Measurements from ENCODE around the gene MAPRE3.

Gene MAPRE3

DNA sequence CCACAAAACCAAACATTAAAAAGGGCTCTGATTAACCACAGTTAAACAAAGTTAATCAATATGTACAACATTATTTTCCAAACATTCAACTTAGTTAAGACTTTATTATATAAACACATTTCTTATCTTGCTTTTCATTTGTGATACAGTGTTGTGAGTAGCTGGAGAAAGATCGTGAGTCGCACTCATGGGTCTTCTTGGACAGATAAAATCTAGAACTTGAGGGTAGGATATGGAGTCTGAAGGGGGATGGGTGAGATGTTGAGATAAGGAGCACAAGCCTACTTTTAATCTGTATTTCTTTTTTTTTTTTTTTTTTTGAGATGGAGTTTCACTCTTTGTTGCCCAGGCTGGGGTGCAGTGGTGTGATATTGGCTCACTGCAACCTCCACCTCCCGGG is 39.7 kb downstream of the MAPRE3 start:
- TF ChIP-seq, protein P1, sequence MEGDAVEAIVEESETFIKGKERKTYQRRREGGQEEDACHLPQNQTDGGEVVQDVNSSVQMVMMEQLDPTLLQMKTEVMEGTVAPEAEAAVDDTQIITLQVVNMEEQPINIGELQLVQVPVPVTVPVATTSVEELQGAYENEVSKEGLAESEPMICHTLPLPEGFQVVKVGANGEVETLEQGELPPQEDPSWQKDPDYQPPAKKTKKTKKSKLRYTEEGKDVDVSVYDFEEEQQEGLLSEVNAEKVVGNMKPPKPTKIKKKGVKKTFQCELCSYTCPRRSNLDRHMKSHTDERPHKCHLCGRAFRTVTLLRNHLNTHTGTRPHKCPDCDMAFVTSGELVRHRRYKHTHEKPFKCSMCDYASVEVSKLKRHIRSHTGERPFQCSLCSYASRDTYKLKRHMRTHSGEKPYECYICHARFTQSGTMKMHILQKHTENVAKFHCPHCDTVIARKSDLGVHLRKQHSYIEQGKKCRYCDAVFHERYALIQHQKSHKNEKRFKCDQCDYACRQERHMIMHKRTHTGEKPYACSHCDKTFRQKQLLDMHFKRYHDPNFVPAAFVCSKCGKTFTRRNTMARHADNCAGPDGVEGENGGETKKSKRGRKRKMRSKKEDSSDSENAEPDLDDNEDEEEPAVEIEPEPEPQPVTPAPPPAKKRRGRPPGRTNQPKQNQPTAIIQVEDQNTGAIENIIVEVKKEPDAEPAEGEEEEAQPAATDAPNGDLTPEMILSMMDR (IDR thresholded peaks at IDR 0.05; ENCODE audit: low read depth, low read length) = no peak
- H3K4me3 ChIP-seq (ENCODE audit: low read depth, low read length) = no peak overlapping the region

DNA sequence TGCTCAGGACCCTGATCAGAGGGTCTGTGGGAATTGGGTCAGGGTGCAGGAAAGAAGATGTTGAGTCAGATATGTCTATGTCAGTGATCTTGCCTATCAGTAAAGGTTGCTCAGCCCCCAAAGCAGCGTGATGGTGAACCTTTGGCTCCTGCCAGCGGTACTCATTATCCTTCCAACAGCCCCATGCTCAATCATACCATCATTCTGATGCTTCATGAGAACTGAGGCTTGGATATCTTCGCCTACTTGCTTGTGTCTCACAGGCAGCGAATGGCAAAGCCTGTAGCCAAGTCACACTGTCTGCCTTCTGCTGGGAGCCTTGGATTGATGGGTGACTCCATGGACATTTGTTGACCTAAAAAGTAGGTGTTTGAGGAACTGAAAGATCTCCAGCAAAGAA is 43.3 kb downstream of the MAPRE3 start:
- TF ChIP-seq, protein P1 (IDR thresholded peaks at IDR 0.05; ENCODE audit: low read depth, low read length) = no peak
- H3K4me3 ChIP-seq (ENCODE audit: low read depth, low read length) = no peak overlapping the region

DNA sequence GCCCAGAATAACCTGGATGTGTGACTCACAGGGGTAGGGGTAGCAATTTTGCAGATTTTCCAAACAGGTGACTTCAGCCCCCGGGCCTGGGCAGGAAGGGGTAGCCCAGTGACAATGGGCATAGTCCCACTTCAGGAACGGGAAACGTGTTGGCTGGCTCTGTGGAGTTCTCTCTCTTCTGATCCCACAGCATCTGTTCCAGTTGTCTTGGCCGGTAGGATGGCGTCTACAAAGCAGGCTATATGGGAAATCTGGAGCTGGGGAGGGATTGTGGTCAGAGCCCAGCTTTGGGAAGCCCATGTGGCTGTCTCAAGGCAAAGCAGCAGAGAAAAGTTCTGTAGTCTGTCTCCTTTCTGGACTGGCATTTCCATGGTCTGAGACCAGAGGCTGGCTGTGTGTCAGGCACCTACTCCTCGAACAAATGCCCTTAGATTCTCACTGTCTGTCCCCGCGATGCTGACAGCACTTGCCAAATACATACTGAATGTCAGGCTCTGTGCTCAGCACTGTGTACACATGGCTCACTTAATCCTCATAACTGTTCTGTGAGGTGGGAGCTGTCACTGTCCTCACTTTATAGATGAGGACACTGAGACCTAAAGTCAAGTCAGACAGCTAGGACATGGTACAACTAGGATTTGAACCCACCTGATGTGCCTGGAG is 44.5 kb downstream of the MAPRE3 start:
- H3K4me3 ChIP-seq (ENCODE audit: low read depth, low read length) = no peak overlapping the region
- TF ChIP-seq, protein P1 (IDR thresholded peaks at IDR 0.05; ENCODE audit: low read depth, low read length) = no peak

DNA sequence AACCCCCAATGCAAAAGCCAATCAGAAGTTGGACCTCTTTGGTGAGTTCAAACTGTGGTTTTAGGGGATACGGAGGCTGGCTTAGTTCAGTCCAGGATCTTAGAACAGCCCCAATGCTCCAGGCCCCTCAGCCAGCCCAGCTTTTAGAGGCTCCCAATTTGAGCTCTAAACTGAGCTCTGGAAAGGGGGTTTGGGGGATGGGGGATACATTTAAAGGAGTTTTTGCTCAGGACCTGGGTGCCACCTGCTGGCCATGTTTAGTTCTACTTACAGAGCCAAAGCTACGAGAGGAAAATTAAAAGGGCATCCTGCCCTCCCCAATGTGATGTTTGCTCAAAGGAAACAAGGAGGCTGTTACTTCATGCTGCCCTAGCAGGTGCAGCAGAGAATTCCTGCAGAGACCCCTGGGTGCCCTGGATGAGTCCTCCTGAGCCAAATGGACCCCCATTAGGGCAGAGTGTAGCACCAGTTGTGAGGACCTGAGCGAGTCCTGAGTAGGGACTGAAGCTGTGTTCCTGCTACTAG is 46.4 kb downstream of the MAPRE3 start:
- H3K4me3 ChIP-seq (ENCODE audit: low read depth, low read length) = no peak overlapping the region
- TF ChIP-seq, protein P1 (IDR thresholded peaks at IDR 0.05; ENCODE audit: low read depth, low read length) = peak; percentile 53; the same call in 1 of the 2 replicates

DNA sequence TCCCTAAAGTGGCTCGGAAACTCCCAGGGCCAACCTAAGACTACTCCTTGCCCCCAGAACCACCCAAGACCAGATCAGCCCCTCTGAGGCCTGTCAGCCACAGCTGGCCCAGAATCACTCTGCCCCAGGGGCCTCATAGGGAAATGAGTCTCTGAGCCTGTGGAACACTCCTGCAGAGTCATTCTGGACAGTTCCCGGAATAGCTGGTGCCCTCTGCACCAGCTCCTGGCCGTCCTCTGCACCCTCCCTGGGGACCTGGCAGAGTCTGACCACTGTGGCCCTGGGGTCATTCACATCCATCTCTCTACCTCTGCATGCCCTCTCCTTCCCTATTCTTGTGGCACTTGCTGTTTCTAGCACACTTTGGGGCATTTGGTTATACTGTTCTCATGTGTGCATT is 47.7 kb downstream of the MAPRE3 start:
- TF ChIP-seq, protein P1 (IDR thresholded peaks at IDR 0.05; ENCODE audit: low read depth, low read length) = no peak
- H3K4me3 ChIP-seq (ENCODE audit: low read depth, low read length) = no peak overlapping the region

DNA sequence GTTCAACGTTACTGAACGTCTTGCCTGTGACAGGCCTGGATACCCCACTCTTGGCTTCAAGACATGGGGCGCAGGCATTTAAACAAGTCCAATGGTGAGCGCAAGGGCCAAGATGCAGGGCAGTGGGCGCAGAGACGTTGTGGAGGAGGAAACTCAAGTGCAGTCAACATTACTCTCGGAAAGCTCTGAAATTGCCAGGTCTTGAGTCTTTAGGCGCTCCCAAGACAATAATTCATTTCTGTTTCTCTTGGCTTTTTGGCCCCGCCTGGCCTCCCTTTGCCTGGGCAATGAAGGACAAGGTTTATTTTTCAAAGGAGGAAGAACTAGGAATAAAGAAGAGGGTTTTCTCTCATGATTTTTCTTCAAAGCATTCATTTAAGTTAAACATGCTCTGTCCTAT is 49.0 kb downstream of the MAPRE3 start:
- TF ChIP-seq, protein P1 (IDR thresholded peaks at IDR 0.05; ENCODE audit: low read depth, low read length) = no peak

DNA sequence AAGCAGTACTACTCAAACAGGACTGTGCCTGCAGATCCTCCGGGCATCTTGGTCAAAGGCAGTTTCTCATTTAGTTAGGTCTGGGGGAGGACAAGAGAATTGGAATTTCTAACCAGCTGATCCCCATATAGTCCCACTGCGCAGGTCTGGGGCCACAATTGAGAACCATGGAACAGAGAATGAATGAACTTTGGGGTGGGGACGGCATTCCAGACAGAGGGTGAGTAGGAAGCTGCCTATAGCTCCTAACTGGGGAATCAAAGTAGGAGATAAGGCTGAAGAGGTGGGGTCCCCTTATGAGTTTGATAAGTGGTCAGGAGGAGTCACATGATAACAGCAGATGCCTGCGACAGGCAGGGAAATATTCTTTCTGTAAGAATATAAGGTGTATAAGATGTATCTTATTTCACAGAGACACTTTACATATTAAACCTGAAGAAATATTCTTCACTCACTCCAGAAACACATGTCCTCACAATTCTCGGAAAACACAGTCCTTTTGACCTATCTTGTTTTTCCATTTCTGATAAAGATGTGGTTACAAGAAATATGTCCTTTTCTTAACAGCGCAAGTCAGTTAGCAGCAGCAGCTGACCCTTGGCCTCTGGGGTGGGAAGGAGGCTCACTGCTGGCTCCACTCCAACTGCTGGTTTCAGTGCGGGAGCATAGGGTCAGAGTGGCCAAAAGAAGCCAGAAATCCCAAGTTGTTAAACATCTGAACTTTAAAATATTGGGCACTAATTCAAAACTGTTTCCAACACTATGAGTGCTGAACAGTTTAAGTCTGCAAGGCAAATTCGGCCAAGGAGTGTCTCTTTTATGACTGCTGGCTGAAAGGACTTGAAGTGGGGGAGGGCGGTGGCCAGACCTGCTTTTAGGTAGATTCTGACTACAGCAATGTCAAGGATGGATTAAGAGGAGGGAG is 49.8 kb downstream of the MAPRE3 start:
- TF ChIP-seq, protein P1 (IDR thresholded peaks at IDR 0.05; ENCODE audit: low read depth, low read length) = no peak
- no peak overlapping the region for H3K4me3 ChIP-seq (ENCODE audit: low read depth, low read length)

More for the DNA sequence above, 49.0 kb downstream of the MAPRE3 start:
- H3K4me3 ChIP-seq (ENCODE audit: low read depth, low read length) = no peak overlapping the region

All from WI38 (cell line).